ENCODE results near the gene PRPF31.

Gene PRPF31

GRCh38 chr19:54138489-54139256 lies 23.1 kb downstream of the PRPF31 start:
- DNase-seq (ENCODE audit: low read depth in 2 of 3, low spot score in 2 of 3) = no peak

- no peak for DNase-seq (ENCODE audit: low read depth in 2 of 3, low spot score in 2 of 3)
Observed at GRCh38 chr19:54141356-54141755, 25.8 kb downstream of the PRPF31 start.

- no peak for DNase-seq (ENCODE audit: low read depth in 2 of 3, low spot score in 2 of 3)
Observed at GRCh38 chr19:54142166-54142780, 26.7 kb downstream of the PRPF31 start.

- no peak for DNase-seq (ENCODE audit: low read depth in 2 of 3, low spot score in 2 of 3)
Observed at GRCh38 chr19:54145541-54146158, 30.1 kb downstream of the PRPF31 start.

DNA sequence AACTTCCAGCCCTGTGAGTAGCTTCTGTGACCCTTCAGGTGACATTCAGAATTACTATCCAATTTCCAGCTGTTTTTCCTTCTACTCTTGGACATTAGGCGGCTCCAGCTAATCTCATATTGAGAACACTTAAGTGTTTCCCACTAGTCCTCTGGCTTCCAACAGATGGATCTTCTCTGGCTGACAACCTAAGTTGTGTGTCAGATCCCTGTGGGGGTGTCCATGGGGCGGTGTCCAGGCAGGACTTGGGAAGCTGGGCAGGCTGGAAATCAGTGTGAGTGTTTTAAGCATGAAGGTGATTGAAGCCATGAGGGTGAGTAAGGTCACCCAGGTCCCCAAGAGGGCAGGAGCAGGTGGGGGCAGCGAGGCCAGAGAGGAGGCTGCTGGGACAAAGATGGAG lies 32.1 kb downstream of the PRPF31 start:
- no peak for DNase-seq (ENCODE audit: low read depth in 2 of 3, low spot score in 2 of 3)

GRCh38 chr19:54148158-54148557 lies 32.6 kb downstream of the PRPF31 start:
- no peak for DNase-seq (ENCODE audit: low read depth in 2 of 3, low spot score in 2 of 3)

GRCh38 chr19:54149021-54149812 lies 33.7 kb downstream of the PRPF31 start:
- no peak for DNase-seq (ENCODE audit: low read depth in 2 of 3, low spot score in 2 of 3)

- DNase-seq (ENCODE audit: low read depth in 2 of 3, low spot score in 2 of 3) = no peak
Observed at GRCh38 chr19:54151362-54152035, 35.9 kb downstream of the PRPF31 start.

- no peak for DNase-seq (ENCODE audit: low read depth in 2 of 3, low spot score in 2 of 3)
Observed at GRCh38 chr19:54152267-54152666, 36.7 kb downstream of the PRPF31 start.

DNA sequence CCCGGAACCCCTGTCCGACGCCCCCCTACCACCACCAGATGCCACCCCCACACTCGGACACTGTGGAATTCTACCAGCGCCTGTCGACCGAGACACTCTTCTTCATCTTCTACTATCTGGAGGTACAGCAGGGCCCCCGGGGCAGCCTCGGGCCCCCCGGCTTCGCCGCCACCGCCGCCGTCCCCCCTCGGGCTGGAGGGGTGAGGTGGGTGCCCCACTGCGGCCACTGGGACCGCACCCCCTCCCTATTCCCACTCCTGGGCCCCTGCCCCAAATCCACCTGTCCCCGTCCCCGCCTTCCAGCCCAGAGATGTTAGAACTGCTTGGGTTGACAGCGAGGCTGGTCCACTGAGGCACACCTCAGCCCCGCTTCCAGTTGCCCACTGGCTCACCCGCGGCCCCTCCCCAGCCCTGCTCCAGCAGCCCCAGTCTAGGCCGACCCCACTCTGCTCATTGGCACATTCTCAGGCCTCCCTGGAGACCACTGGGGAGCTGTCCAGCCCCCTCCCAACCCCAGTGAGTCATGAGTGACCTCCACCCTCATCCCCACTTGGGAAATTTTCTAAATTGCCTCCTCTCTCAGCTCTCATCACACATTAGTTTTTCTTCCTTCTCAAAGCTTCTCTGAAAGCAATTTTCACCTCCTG lies 37.4 kb downstream of the PRPF31 start:
- DNase-seq (ENCODE audit: low read depth in 2 of 3, low spot score in 2 of 3) = no peak

- DNase-seq (ENCODE audit: low read depth in 2 of 3, low spot score in 2 of 3) = no peak
Observed at GRCh38 chr19:54153731-54154326, 38.3 kb downstream of the PRPF31 start.

DNA sequence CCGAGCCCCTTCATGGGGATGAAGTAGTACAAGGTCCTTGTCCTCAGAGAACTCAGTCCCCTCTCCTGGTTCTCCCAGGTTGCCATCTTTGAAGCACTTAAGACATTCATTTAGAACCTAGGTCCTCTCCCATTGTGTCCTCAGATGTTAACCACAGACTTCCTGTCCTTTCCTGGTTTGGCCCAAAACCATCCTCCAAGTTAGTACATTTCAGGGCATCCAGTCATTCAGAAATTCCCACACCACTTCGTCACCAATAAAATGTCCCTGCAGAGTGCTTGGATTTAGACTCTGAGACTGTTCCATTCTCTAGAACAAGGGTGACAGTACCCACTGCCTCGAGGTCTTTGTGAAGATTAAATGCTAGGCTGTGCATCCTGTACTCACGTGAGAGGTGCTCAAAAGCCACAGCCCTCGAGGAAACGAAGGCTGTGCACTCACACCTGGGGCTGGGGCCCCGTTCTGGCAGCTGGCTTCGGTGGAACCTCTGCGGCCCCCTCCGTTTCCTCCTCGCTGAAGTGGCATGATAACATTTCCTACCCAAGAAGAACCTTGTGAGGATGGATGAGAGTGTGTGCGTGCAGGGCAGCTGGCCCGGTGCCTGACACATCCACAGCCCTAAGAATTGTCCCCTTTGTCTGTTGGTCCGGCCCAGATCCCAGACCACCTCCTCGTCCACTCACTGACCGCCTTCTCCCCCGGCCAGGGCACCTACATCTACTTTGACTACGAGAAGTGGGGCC lies 39.2 kb downstream of the PRPF31 start:
- DNase-seq (ENCODE audit: low read depth in 2 of 3, low spot score in 2 of 3) = no peak

GRCh38 chr19:54155694-54156093 lies 40.1 kb downstream of the PRPF31 start:
- DNase-seq (ENCODE audit: low read depth in 2 of 3, low spot score in 2 of 3) = no peak

DNA sequence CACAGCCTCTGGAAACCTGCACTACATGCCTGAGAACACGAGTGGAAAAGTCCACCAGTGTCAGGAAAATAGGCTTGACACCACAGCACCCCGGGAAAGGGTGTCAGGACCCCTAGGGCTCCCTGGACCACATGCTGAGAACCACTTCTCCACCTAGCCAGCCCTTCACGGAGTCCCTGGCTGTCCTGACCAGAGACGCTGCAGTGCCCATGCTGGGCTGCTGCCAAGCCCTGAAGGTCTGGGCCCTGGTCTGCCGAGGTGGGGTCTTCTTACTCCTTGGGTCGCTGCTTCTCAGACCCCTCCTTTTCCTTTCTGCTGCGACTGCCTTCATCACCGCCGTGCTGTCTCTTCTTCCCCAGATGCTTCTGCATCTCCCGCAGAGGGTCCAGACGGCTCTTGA lies 40.9 kb downstream of the PRPF31 start:
- no peak for DNase-seq (ENCODE audit: low read depth in 2 of 3, low spot score in 2 of 3)

DNA sequence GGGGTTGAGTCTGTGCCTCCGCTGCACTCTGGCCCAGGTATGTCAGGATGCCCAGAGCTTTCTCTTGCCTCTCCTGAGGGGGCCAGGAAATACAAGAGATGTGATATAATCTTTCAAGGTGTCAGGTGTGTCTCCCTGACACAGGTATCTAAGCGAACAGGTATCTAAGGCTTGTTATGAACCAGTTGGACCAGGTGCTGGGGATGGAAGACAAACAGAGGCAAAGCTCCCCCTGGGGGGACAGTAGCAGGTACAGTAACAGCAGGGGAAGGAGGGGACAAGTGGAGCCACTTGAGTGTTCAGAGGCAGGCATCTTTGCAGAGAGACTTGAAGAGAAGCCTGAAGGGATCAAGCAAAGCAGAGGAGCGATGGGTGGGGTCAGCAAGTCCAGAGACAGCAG lies 41.4 kb downstream of the PRPF31 start:
- no peak for DNase-seq (ENCODE audit: low read depth in 2 of 3, low spot score in 2 of 3)

GRCh38 chr19:54158812-54159351 lies 43.3 kb downstream of the PRPF31 start:
- no peak for DNase-seq (ENCODE audit: low read depth in 2 of 3, low spot score in 2 of 3)

DNA sequence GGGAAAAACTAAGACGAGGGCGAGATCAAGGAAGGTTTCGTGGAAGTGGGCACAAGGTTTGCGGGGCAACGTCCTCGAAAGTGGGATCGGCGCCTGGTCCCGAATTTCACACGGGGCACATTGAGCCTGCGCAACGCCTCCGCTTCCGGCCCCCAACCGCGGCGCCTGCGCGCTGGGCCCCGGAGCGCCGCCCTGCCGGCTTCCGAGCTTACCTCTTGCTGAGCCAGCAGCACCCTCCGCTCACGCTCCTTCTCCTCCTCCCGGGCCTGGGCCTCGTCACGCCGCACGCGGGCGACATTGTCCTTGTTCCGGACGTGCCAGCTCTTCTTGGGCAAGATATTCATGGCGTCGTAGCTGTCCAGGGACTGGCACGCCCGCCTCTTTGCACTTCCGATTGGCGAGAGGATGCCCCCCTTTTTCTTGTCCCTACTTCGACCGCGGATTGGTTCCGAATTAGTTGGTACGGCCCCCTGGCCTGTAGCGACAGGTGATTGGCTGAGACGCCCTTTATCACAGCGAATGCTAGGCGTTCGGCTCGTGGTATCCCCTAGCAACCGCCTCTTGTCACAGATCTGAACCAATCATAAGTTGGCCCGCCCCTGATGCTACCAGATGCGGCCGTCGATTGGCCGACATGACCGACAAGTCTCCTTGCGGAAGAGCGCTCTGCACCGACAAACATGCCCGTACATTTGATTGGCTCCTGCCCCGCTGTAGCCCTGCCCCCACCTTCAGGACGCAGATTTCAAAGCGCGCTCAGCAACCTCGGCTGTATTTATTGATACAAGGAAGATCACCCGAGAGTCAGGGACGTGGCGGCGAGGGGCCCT lies 44.0 kb downstream of the PRPF31 start, which contains the start of gene LENG1:
Gene LENG1 (minus strand): TSS at position 370 of the 830 bp plus-strand sequence. CDS start 26 bp downstream, at position 344.
- DNase-seq (ENCODE audit: low read depth in 2 of 3, low spot score in 2 of 3) = peak; percentile 67 to 94 (median 94)

- DNase-seq (ENCODE audit: low read depth in 2 of 3, low spot score in 2 of 3) = no peak
Observed at GRCh38 chr19:54160182-54160811, 44.7 kb downstream of the PRPF31 start.

Data from activated CD8-positive, alpha-beta memory T cell treated with anti-CD3 and anti-CD28 coated beads for 48 hours (primary cell).